Dedifferentiated amniotic fluid mesenchymal stem cell (primary cell): ENCODE data around the gene SPIN1.
"Not testable (repeated sequence)": the region's sequence is repeated elsewhere in the genome, so short reads cannot be mapped to it uniquely, and the experiment has no call there.

Source experiments
- DNase-seq: peaks from one replicate; pipeline ENCODE4 v3.0.0-alpha.2; 2016; ENCODE audit errors: extremely low spot score

SPIN1 gene

GRCh38 chr9:88388203-88388885, at the start of gene SPIN1:
TSS of gene SPIN1 (plus strand) at chr9:88388444. CDS start at chr9:88426540, 38,096 bp downstream.
- peak; percentile 51 for DNase-seq

GRCh38 chr9:88339317-88339716, 48.9 kb upstream of the SPIN1 start:
- DNase-seq = no peak

GRCh38 chr9:88342246-88342645, 46.0 kb upstream of the SPIN1 start:
- peak; percentile 18 for DNase-seq

- DNase-seq = no peak
These were observed 44.2 kb upstream of the SPIN1 start for GRCh38 chr9:88344013-88344412.

- DNase-seq = not testable (repeated sequence)
These were observed 37.9 kb upstream of the SPIN1 start for GRCh38 chr9:88350354-88350753.

- DNase-seq = no peak
These were observed 33.1 kb upstream of the SPIN1 start for GRCh38 chr9:88355166-88355565.

GRCh38 chr9:88357250-88357649, 31.0 kb upstream of the SPIN1 start:
- not testable (repeated sequence) for DNase-seq

GRCh38 chr9:88358723-88359122, 29.5 kb upstream of the SPIN1 start:
- no peak for DNase-seq

GRCh38 chr9:88359974-88360373, 28.3 kb upstream of the SPIN1 start:
- no peak for DNase-seq

- DNase-seq = no peak
These were observed 25.6 kb upstream of the SPIN1 start for GRCh38 chr9:88362681-88363080.

- no peak for DNase-seq
These were observed 24.6 kb upstream of the SPIN1 start for GRCh38 chr9:88363661-88364060.

- DNase-seq = no peak
These were observed 23.5 kb upstream of the SPIN1 start for GRCh38 chr9:88364706-88365105.

- no peak for DNase-seq
These were observed 17.9 kb upstream of the SPIN1 start for GRCh38 chr9:88370346-88370745.

- no peak for DNase-seq
These were observed 16.1 kb upstream of the SPIN1 start for GRCh38 chr9:88372103-88372654.

- DNase-seq = no peak
These were observed 15.2 kb upstream of the SPIN1 start for GRCh38 chr9:88373045-88373444.

- no peak for DNase-seq
These were observed 9.9 kb upstream of the SPIN1 start for GRCh38 chr9:88378317-88378716.

GRCh38 chr9:88379352-88379751, 8.9 kb upstream of the SPIN1 start:
- DNase-seq = no peak

- DNase-seq = no peak
These were observed 8.1 kb upstream of the SPIN1 start for GRCh38 chr9:88380118-88380517.

- DNase-seq = not testable (repeated sequence)
These were observed 6.9 kb upstream of the SPIN1 start for GRCh38 chr9:88381322-88381721.

- no peak for DNase-seq
These were observed 5.1 kb upstream of the SPIN1 start for GRCh38 chr9:88383176-88383575.

- not testable (repeated sequence) for DNase-seq
These were observed 2.1 kb upstream of the SPIN1 start for GRCh38 chr9:88386137-88386536.

GRCh38 chr9:88387036-88387551, 1.1 kb upstream of the SPIN1 start:
- no peak for DNase-seq

GRCh38 chr9:88387552-88388202, 567 bp upstream of the SPIN1 start:
- no peak for DNase-seq
